ENCODE data around the gene RAB27B.

The RAB27B gene

DNA sequence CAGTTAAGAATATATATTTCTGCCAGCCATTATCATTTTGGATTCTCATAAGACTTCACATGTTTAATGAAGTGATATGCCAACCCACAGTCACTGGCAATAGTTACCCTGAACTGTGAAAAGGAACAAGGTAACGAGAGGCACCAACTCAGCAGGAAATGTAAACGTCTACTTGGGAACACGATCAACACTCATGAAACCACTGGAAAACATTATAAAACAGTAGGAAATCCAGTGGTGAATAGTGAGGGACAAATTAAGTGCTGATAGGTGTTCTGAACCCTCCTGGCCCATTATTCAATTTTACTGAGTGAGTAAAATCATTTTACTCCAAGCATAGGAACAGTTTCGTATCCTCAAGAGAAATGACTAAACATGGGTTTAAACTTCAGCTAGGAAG is 113.9 kb downstream of the RAB27B start:
- peaks cover 0 to 8% of the 10 kb centered on the region in 2 experiments; a peak in 1 of 3 replicates for H3K36me3 ChIP-seq (ENCODE audit: control insufficient read depth in 2 of 2, insufficient read depth in 1 of 2, low read length in 2 of 2)
- H3K4me3 ChIP-seq (ENCODE audit: low read depth, low read length): no peak overlapping the region
- no peak for TF ChIP-seq KLF16 (tag by site-specific recombination; IDR thresholded peaks at IDR 0.05)
- TF ChIP-seq ZIC2 (tag by site-specific recombination; IDR thresholded peaks at IDR 0.05): peak; percentile 94
- no peak for TF ChIP-seq ZNF324 (tag by site-specific recombination; IDR thresholded peaks at IDR 0.05)
- no peak for TF ChIP-seq ZFP3 (tag by site-specific recombination; IDR thresholded peaks at IDR 0.05; ENCODE audit: low read depth)
- no peak for TF ChIP-seq ZNF292 (tag by site-specific recombination; IDR thresholded peaks at IDR 0.05; ENCODE audit: borderline replicate concordance, low read depth)
- TF ChIP-seq, protein P1, sequence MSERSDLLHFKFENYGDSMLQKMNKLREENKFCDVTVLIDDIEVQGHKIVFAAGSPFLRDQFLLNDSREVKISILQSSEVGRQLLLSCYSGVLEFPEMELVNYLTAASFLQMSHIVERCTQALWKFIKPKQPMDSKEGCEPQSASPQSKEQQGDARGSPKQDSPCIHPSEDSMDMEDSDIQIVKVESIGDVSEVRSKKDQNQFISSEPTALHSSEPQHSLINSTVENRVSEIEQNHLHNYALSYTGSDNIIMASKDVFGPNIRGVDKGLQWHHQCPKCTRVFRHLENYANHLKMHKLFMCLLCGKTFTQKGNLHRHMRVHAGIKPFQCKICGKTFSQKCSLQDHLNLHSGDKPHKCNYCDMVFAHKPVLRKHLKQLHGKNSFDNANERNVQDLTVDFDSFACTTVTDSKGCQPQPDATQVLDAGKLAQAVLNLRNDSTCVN (tag by site-specific recombination; optimal IDR thresholded peaks at IDR 0.05): no peak
- no peak for TF ChIP-seq ZBTB17 (tag by site-specific recombination; IDR thresholded peaks at IDR 0.05)
- TF ChIP-seq HOXA7 (CRISPR knock-in tag; IDR thresholded peaks at IDR 0.05; ENCODE audit: borderline replicate concordance): no peak
- TF ChIP-seq, protein P2, sequence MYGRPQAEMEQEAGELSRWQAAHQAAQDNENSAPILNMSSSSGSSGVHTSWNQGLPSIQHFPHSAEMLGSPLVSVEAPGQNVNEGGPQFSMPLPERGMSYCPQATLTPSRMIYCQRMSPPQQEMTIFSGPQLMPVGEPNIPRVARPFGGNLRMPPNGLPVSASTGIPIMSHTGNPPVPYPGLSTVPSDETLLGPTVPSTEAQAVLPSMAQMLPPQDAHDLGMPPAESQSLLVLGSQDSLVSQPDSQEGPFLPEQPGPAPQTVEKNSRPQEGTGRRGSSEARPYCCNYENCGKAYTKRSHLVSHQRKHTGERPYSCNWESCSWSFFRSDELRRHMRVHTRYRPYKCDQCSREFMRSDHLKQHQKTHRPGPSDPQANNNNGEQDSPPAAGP (tag by site-specific recombination; IDR thresholded peaks at IDR 0.05): no peak
- no peak for TF ChIP-seq ZNF768 (tag by site-specific recombination; IDR thresholded peaks at IDR 0.05)
- no peak for TF ChIP-seq ZNF529 (tag by site-specific recombination; IDR thresholded peaks at IDR 0.05; ENCODE audit: insufficient replicate concordance)
- TF ChIP-seq ZNF114 (tag by site-specific recombination; IDR thresholded peaks at IDR 0.05): no peak
- TF ChIP-seq FEZF1 (tag by site-specific recombination; IDR thresholded peaks at IDR 0.05): peak; percentile 95
- no peak for TF ChIP-seq ZNF121 (tag by site-specific recombination; IDR thresholded peaks at IDR 0.05)
- no peak for TF ChIP-seq ZNF416 (tag by site-specific recombination; IDR thresholded peaks at IDR 0.05)
- no peak for TF ChIP-seq ZSCAN16 (tag by site-specific recombination; IDR thresholded peaks at IDR 0.05)
- TF ChIP-seq, protein P3, sequence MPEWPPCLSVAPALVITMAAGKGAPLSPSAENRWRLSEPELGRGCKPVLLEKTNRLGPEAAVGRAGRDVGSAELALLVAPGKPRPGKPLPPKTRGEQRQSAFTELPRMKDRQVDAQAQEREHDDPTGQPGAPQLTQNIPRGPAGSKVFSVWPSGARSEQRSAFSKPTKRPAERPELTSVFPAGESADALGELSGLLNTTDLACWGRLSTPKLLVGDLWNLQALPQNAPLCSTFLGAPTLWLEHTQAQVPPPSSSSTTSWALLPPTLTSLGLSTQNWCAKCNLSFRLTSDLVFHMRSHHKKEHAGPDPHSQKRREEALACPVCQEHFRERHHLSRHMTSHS (tag by site-specific recombination; IDR thresholded peaks at IDR 0.05): peak; percentile 39; the same call in 1 of the 2 replicates
- TF ChIP-seq ZNF146 (tag by site-specific recombination; IDR thresholded peaks at IDR 0.05): no peak
- CTCF ChIA-PET: no interaction called here
- peaks cover 16% of the 10 kb centered on the region for H3K4me1 ChIP-seq (ENCODE audit: control insufficient read depth, insufficient read depth, low read length)
- POLR2A ChIA-PET: no interaction called here
- H3K9me3 ChIP-seq (ENCODE audit: control insufficient read depth, insufficient read depth, low read depth, low read length): no peaks in the 10 kb centered on the region
- no peak overlapping the region for H3K27ac ChIP-seq (ENCODE audit: extremely low read depth, low read depth, low read length)

DNA sequence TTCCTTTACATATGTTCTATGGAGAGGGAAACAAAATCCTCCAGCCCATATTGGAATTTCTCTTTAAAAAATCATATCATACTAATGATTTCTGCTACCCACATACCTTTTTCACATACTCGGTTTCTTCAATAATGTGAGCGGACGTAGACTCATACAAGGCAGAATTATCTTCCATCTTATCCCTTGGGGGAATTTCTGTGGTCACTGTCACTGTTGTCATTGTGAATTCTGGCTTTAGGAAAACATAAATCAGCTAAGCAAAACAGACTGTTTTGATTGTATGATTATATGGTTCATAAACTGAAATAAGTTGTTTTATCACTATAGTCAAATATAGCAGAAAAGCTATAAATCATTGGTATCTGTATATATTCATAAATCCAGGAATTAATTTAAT is 114.3 kb downstream of the RAB27B start:
- H3K4me3 ChIP-seq (ENCODE audit: low read depth, low read length): no peak overlapping the region
- POLR2A ChIA-PET: no interaction called here
- CTCF ChIA-PET: no interaction called here
- H3K27ac ChIP-seq (ENCODE audit: extremely low read depth, low read depth, low read length): no peak overlapping the region
- H3K4me1 ChIP-seq (ENCODE audit: control insufficient read depth, insufficient read depth, low read length): peaks cover 19% of the 10 kb centered on the region
- H3K9me3 ChIP-seq (ENCODE audit: control insufficient read depth, insufficient read depth, low read depth, low read length): no peaks in the 10 kb centered on the region
- TF ChIP-seq ZNF19 (tag by site-specific recombination; IDR thresholded peaks at IDR 0.05; ENCODE audit: low read depth) (no peak), ZNF169 (tag by site-specific recombination; IDR thresholded peaks at IDR 0.05) (no peak), KLF8 (tag by site-specific recombination; IDR thresholded peaks at IDR 0.05) (no peak), ZNF585B (tag by site-specific recombination; IDR thresholded peaks at IDR 0.05) (no peak)
- TF ChIP-seq, protein P4, sequence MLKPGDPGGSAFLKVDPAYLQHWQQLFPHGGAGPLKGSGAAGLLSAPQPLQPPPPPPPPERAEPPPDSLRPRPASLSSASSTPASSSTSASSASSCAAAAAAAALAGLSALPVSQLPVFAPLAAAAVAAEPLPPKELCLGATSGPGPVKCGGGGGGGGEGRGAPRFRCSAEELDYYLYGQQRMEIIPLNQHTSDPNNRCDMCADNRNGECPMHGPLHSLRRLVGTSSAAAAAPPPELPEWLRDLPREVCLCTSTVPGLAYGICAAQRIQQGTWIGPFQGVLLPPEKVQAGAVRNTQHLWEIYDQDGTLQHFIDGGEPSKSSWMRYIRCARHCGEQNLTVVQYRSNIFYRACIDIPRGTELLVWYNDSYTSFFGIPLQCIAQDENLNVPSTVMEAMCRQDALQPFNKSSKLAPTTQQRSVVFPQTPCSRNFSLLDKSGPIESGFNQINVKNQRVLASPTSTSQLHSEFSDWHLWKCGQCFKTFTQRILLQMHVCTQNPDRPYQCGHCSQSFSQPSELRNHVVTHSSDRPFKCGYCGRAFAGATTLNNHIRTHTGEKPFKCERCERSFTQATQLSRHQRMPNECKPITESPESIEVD (tag by site-specific recombination; IDR thresholded peaks at IDR 0.05): 0 out of 2 replicates have a peak, but pooled peaks have one; percentile 30
- H3K36me3 ChIP-seq (ENCODE audit: control insufficient read depth in 2 of 2, insufficient read depth in 1 of 2, low read length in 2 of 2): peaks cover 0 to 8% of the 10 kb centered on the region in 2 experiments; a peak in 1 of 3 replicates

Measured in HEK293 (cell line).